Panc1 (cell line): Measurements from ENCODE around the gene CNPY4. TPM values are rescaled to one million over a fixed set of nuclear protein-coding genes. Genes with fewer than 3 reads are reported as not detected.

ENCODE experiments used
- ATAC-seq: fragments of 200-7000 bp; cut with Tn5 transposase; 2 replicates; pipeline ENCODE4 v1.9.1; 2020; ENCODE audit warnings: mild to moderate bottlenecking, moderate library complexity
- BruUV-seq: library from RNA; stranded (reverse); fragments of 400-500 nt; replicated peaks from 2 replicates; lab custom pipeline; 2021; lab: Mats Ljungman, UMichigan
- CTCF ChIA-PET: fragments of 300-600 bp; sonication (Branson Sonifier 250); formaldehyde crosslinking; loops from one replicate; lab custom pipeline; 2022; ENCODE audit warnings: antibody characterized with exemption; lab: Charles Lee
- POLR2A ChIA-PET: fragments of 300-600 bp; sonication (Branson Sonifier 250); formaldehyde crosslinking; loops from one replicate; lab custom pipeline; 2022; ENCODE audit warnings: antibody characterized with exemption; lab: Charles Lee
- DNase-seq: peaks from one replicate; pipeline ENCODE4 v3.0.0-alpha.2; 2010; ENCODE audit warnings: low read depth, low spot score
- H3K27ac ChIP-seq: 2 replicates; pipeline ENCODE4 v1.5.1; 2011; ENCODE audit warnings: mild to moderate bottlenecking, low read length, inconsistent platforms
- H3K27me3 ChIP-seq: fragments of 200-500 bp; sonication (Bioruptor generic); 2 replicates; pipeline ENCODE4 v1.6.0; 2014; ENCODE audit warnings: low read length, inconsistent platforms; ENCODE audit not compliant: control insufficient read depth, insufficient read depth
- H3K36me3 ChIP-seq: fragments of 200-500 bp; sonication (Bioruptor generic); 2 replicates; pipeline ENCODE4 v1.5.1; 2014; ENCODE audit warnings: inconsistent platforms, mild to moderate bottlenecking, low read length, moderate library complexity; ENCODE audit not compliant: control insufficient read depth, insufficient read depth
- H3K4me1 ChIP-seq: 2 replicates; pipeline ENCODE4 v1.5.1; 2011; ENCODE audit warnings: inconsistent platforms, mild to moderate bottlenecking, low read length, moderate library complexity; ENCODE audit not compliant: control insufficient read depth, insufficient read depth
- H3K4me3 ChIP-seq, 2 experiments: 2 replicates each; pipeline ENCODE4 v1.5.1; 2011 to 2012; ENCODE audit warnings: low read depth in 2 of 2, low read length in 2 of 2, mild to moderate bottlenecking in 2 of 2, inconsistent platforms in 1 of 2, moderate library complexity in 1 of 2
- H3K9me3 ChIP-seq: fragments of 200-500 bp; sonication (Bioruptor generic); 2 replicates; pipeline ENCODE4 v1.5.1; 2014; ENCODE audit warnings: low read depth, mild to moderate bottlenecking, inconsistent platforms, low read length, moderate library complexity; ENCODE audit not compliant: control insufficient read depth, insufficient read depth
- CTCF ChIP-seq: fragments of 450-650 bp; IDR thresholded peaks from 2 replicates; pipeline ENCODE4 v1.5.1; 2017; ENCODE audit warnings: mild to moderate bottlenecking
- POLR2AphosphoS5 ChIP-seq: IDR thresholded peaks from 2 replicates; pipeline ENCODE4 v1.6.1; 2012; ENCODE audit warnings: mild to moderate bottlenecking, low read depth, low read length, moderate library complexity
- SIN3A ChIP-seq: IDR thresholded peaks from 2 replicates; pipeline ENCODE4 v1.6.1; 2012; ENCODE audit warnings: low read depth, mild to moderate bottlenecking, low read length, moderate library complexity, borderline replicate concordance; ENCODE audit not compliant: insufficient read depth
- TCF7L2 ChIP-seq: IDR thresholded peaks from 2 replicates; pipeline ENCODE4 v1.6.1; 2011; ENCODE audit warnings: mild to moderate bottlenecking, low read depth, low read length, inconsistent platforms
- in situ Hi-C: cut with HindIII; loops from 2 replicates; pipeline ENCODE4 v1.10.0; 2016; ENCODE audit warnings: low sequenced_read_pairs, low pct_unique_long_range_greater_than_20kb
- intact Hi-C: fragments of 100-400 bp; cut with micrococcal nuclease; formaldehyde crosslinking; loops from one replicate; pipeline ENCODE4 v1.10.0; 2022; ENCODE audit not compliant: unreplicated experiment
- total RNA-seq: library from RNA; stranded (reverse); gene quantifications from one replicate; pipeline ENCODE4 v1.2.1, GENCODE V29; 2021; ENCODE audit not compliant: unreplicated experiment
- TF ChIP-seq, protein P1 (sequence below), 2 experiments: IDR thresholded peaks; 2 replicates each; pipeline ENCODE4 v1.6.1; 2011 to 2012; ENCODE audit warnings: low read depth in 2 of 2, control low read depth in 1 of 2, low read length in 1 of 2, mild to moderate bottlenecking in 1 of 2, moderate library complexity in 1 of 2; ENCODE audit not compliant: insufficient read depth in 1 of 2

CNPY4 gene
- total RNA-seq, 1 experiment from 2014 or later, result 12.6 TPM

- no TSS peak for BruUV-seq
- H3K27ac ChIP-seq, result no peak overlapping the region
- H3K4me3 ChIP-seq, result no peak overlapping the region
- ATAC-seq, result peak; percentile 88
- no peaks in the 10 kb centered on the region for H3K36me3 ChIP-seq
- ChIA-PET CTCF (interaction anchor here (0.5 to 1.2 kb wide), 8 partner anchors 12 to 213 kb away, joined by 3 to 16 read pairs (median 4); no protein-coding TSS in a partner anchor), POLR2A (no interaction called here)
- in situ Hi-C loops, result no loop called here
- no peaks in the 10 kb centered on the region for H3K9me3 ChIP-seq
- intact Hi-C loops, result loop anchor here (5.0 kb wide), 1 partner anchor 85 kb away; the partner anchor contains the start of gene PVRIG
- H3K27me3 ChIP-seq, result no peaks in the 10 kb centered on the region
- H3K4me1 ChIP-seq, result 0 out of 2 replicates have a peak, but pooled peaks cover 7% of the 10 kb centered on the region
- TF ChIP-seq CTCF (peak; percentile 96), SIN3A (no peak)
- TF ChIP-seq, protein P1, sequence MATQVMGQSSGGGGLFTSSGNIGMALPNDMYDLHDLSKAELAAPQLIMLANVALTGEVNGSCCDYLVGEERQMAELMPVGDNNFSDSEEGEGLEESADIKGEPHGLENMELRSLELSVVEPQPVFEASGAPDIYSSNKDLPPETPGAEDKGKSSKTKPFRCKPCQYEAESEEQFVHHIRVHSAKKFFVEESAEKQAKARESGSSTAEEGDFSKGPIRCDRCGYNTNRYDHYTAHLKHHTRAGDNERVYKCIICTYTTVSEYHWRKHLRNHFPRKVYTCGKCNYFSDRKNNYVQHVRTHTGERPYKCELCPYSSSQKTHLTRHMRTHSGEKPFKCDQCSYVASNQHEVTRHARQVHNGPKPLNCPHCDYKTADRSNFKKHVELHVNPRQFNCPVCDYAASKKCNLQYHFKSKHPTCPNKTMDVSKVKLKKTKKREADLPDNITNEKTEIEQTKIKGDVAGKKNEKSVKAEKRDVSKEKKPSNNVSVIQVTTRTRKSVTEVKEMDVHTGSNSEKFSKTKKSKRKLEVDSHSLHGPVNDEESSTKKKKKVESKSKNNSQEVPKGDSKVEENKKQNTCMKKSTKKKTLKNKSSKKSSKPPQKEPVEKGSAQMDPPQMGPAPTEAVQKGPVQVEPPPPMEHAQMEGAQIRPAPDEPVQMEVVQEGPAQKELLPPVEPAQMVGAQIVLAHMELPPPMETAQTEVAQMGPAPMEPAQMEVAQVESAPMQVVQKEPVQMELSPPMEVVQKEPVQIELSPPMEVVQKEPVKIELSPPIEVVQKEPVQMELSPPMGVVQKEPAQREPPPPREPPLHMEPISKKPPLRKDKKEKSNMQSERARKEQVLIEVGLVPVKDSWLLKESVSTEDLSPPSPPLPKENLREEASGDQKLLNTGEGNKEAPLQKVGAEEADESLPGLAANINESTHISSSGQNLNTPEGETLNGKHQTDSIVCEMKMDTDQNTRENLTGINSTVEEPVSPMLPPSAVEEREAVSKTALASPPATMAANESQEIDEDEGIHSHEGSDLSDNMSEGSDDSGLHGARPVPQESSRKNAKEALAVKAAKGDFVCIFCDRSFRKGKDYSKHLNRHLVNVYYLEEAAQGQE (IDR thresholded peaks at IDR 0.05; ENCODE audit: insufficient read depth in 1 of 2, low read depth in 2 of 2, low read length in 1 of 2), result no peak
- DNase-seq, result peak; percentile 74
Observed at GRCh38 chr7:100132697-100133151, 13.3 kb downstream of the CNPY4 start.

DNA sequence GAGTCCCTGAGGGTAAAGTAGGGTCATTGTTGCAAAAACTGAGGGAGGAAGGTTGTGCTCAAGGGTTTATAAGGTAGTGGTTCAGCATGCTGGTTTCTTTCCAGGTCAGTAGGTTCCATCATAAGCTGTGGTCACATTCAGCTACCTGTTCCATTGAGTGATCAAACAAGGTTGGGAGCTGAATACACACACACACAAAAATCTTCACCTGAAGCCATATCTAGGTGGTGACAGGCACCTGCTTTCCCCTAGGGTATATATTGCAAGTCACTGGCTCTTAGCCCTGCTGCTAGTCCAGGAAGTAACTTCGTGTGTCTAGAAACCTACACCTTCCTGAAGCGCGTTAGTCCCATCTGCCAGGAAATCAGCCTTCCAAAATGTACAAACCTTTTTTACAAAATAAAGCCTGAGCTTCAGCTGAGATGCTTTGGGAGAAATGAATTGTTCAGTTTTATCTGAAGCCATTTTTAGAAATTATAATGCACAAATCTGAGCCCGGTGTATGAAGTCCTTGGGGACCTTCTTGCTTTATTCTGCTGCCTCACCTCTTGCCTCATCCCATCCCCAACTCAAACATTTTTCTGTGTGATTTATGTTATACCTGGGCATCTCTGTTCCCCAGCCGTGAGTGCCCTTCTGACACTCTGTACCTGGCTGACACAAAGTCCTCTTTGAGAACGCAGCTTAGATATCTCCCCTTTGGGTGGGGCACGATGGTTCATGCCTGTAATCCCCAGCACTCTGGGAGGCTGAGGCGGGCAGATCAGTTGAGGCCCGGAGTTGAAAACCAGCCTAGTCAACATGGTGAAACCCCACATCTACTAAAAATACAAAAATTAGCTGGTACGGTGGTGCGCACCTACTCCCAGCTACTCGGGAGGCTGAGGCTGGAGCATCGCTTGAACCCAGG, 18.7 kb downstream of the CNPY4 start:
- no TSS peak for BruUV-seq
- DNase-seq (no peak), ATAC-seq (no peak)
- Histone ChIP-seq H3K4me1 (no peaks in the 10 kb centered on the region), H3K9me3 (no peaks in the 10 kb centered on the region), H3K36me3 (no peaks in the 10 kb centered on the region), H3K27ac (no peak overlapping the region), H3K27me3 (no peaks in the 10 kb centered on the region), H3K4me3 (no peak overlapping the region)
- in situ Hi-C loops (no loop called here), intact Hi-C loops (no loop called here)
- TF ChIP-seq TCF7L2, result no peak
- no peak for TF ChIP-seq CTCF
- TF ChIP-seq SIN3A, result no peak
- TF ChIP-seq, protein P1 (IDR thresholded peaks at IDR 0.05; ENCODE audit: insufficient read depth in 1 of 2, low read depth in 2 of 2, low read length in 1 of 2), result no peak
- no peak for TF ChIP-seq POLR2AphosphoS5
- CTCF ChIA-PET, result interaction anchor here (0.8 kb wide), 1 partner anchor 10 kb away, joined by 4 read pairs; no protein-coding TSS in a partner anchor
- POLR2A ChIA-PET, result no interaction called here
